Fibroblast of skin of left quadriceps (primary cell): ENCODE measurements around the gene TPCN2.

Experiments
- DNase-seq, 2 experiments: peaks; one replicate each; pipeline ENCODE4 v3.0.0-alpha.2; 2013; ENCODE audit warnings: low read depth in 2 of 2

The TPCN2 gene

GRCh38 chr11:69057236-69057635, 8.5 kb downstream of the TPCN2 start:
- DNase-seq = no peak

- no peak for DNase-seq
Observed at GRCh38 chr11:69057801-69058200, 9.1 kb downstream of the TPCN2 start.

DNA sequence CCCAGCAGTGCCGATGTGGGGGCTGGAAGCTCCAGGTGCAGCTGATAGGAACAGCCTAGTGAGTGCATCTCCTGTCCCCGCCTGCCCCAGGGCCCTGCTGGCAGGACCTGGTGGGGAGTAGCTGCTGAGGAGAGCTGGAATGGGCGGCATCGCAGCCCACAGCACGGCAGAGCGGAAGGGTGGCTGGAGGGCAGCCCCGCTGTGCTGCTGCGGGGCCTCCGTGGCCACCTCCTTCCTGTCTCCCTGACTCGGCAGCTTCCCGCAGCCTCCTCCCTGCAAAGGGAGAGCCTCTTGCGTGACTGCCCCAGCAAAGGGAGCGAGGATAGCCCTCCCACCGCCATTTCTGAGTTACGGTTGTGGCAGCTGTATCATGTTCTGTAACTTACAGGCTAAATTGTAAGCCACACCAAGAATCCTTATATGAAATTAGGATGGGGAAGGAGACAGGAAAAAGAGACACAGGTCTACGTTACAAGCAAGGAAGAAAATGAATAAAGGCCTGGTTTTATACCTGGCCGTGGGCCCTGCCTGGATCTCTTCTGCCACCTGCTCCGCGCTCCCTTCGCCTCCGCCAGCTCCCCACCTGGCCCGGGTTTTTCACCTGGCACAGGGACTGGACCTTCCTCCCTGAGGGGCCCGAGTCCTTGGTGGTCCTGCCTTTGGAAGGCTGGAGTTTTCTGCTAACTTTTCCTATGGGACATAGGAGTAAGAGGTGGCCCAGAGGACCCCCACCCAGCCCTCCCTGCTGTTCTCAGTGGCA, 10.0 kb downstream of the TPCN2 start:
- no peak for DNase-seq

DNA sequence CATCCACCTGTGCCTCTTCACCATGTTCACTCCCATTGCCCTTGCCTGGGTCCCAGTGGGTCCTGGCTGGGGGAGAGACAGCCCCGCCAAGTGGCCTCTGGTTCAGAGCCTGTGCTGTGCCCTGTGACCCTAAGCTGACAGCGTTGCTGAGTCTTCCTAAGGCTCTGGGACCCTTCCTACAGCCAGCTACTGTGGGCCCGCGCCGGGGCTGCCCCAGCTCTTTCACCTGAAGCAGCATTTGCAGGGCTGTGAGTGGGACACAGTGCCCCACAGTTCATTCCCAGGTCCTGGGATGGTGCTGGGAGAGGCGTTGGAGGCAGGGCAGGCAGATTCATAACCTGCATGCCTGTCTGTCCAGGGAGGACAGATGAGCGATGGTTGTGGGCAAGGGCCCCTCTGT, 10.7 kb downstream of the TPCN2 start:
- no peak for DNase-seq

- no peak for DNase-seq
Observed at GRCh38 chr11:69059985-69060384, 11.3 kb downstream of the TPCN2 start.

DNA sequence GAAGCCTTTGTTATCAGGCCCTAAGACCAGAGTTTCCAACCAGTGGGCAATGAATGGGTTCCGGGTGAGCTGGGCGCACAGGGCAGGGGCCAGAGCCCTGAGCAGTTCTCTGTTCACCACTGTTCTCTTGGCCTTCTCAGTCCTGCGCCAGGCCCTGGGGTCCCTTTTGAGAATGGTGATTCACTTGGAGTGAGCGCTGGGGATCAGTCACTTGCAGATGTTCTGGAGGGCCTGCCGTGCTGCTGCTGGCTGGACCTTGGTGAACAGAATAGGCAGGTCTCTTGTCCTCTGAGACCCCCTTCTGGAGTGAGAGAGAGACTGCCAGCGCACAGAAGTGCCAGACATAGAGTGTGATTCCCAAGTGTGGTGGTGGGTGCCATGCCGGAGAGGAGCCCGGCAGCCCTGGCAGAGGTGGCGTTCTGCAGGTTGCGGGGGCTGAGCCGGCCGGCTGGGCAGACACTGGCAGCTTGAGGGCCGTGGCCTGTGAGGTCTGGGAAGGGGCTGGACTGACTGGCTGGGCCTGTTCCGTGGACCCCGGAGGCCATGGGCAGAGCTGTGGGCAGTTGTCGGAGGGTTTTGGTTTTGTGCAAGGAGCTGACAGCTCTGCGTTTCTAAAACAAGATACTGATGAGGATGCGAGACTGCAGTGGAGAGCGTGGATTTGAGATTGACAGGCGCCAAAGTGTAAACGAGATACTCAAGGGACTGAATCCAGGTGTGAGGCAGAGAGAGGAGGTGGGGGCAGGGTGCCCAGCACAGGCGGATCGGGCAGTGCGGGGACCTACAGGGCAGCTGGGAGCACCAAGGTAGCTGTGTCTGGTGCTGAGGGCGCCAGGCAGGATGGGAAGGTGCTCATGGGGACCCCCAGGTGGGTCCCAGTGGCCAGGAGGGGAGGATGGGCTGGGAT, 12.3 kb downstream of the TPCN2 start:
- DNase-seq = no peak

DNA sequence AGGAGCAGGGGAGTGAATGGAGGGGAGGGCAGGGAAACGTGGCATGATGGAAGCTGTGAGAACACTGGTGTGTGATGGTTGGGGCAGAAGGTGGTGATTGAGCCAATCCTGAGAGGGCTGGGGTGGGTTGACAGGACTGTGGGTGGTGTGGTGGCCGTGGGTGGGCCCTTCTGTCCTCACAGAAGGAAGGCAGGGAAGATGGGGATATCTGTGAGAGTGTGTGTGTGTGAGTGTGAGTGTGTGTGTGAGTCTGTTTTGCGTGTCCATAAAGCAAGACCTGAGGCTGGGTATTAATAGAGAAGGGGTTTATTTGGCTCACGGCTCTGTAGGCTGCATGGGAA, 13.0 kb downstream of the TPCN2 start:
- no peak for DNase-seq

- no peak for DNase-seq
Observed at GRCh38 chr11:69062169-69062855, 13.6 kb downstream of the TPCN2 start.

- DNase-seq = no peak
Observed at GRCh38 chr11:69062873-69063651, 14.3 kb downstream of the TPCN2 start.

DNA sequence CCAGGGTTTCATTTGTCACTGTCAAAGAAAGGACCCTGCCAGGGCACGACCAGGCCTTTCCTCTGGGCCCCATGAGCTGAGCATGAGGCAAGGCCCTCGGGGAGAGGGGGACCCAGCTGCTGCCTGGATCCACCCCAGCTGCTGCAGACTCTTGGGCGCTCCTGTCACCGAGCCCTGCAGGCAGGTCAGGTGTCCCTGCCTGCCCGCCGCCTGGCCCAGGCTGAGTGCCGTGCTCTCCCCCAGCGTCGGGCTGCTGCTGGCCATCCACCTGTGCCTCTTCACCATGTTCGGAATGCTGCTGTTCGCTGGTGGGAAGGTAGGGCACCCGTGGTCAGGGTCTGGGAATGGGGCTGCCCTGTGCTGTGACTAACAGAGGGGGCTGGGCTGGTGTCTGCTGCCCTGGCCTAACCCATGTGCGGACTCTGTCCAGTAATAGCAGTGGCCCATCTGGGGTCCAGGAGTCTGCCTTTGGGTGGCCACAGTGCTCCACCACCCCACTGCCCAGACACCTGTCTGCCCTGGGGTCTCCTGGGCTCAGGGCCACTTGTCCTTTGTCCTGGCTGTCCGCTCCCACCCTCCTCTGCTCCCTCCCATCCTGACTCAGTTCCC, 15.0 kb downstream of the TPCN2 start:
- no peak for DNase-seq

GRCh38 chr11:69064394-69064957, 15.7 kb downstream of the TPCN2 start:
- DNase-seq = no peak

DNA sequence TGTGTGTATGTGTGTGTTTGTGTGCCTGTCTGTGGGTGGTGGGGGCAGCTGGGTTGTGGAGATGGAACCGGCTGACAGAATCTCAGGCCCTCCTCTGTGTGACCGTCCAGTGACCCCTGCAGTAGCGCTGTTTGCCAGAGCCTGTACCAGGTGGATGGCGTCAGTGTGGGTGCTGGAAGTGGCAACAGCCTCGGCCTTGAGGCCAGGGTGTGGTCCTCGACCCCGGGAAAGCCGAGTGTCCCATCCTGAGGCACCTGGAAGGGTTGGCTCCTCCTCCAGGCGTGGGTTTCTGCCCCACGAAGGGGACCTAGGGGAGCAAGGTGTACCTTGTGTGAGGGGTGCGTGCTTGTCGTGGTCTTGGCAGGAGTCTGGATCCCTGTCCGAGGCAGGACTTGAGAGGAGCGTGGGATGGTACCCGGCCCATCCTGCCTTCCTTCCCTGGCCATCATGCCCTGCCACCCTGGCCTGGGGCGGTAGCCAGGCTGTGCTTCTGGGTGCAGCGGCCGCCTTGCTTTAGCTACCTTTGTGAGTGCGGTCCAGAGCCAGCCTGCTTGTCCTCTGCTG, 16.5 kb downstream of the TPCN2 start:
- DNase-seq = no peak

- no peak for DNase-seq
Observed at GRCh38 chr11:69066122-69067112, 17.7 kb downstream of the TPCN2 start.

DNA sequence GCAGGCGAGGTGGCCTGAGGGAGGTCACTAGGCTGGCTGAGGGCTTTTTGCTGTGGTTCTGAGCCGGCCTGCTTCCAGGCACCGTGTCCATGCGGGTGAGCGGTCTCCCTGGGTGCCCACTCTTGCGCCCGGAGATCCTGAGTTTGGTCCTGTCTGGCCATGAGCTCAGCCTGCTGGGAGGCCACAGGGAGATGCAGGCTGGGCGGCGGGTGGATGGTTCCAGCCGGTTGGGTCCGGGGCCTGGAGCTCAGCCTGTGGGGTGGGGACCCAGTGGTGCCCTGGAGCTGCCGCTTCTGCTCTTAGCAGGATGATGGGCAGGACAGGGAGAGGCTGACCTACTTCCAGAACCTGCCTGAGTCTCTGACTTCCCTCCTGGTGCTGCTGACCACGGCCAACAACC, 18.5 kb downstream of the TPCN2 start:
- no peak for DNase-seq

DNA sequence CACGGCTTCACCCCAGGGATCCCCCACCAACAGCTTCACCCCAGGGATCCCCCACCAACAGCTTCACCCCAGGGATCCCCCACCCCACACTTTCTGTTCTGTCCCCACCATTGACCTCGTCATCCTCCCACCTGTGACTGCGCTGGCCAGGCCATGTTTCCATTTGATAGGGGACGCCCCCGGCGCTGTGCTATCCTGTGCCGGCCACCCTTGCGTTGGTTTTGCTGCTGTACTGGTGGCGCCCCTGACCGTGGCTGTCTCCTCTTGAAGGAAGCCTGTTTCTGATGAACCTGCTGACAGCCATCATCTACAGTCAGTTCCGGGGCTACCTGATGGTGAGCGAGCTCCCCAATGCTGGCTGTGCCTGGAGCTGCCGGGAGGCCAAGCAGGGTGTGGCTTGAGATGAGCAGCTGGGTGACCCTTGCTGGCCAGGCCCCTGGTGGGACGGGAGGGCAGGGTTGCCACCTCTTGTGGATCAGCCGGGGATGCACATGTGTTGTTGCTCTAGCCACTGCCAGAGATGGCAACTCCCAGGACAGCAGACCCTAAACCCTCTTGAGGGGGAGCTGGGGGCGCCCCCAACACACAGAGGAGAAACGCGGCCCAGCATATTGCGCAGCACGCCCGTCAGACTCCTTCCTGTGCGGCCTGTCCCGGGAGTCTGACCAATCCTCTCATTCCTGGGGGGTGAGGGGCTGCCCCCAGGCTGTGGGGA, 22.5 kb downstream of the TPCN2 start:
- no peak for DNase-seq

- DNase-seq = no peak
Observed at GRCh38 chr11:69071956-69072355, 23.2 kb downstream of the TPCN2 start.

DNA sequence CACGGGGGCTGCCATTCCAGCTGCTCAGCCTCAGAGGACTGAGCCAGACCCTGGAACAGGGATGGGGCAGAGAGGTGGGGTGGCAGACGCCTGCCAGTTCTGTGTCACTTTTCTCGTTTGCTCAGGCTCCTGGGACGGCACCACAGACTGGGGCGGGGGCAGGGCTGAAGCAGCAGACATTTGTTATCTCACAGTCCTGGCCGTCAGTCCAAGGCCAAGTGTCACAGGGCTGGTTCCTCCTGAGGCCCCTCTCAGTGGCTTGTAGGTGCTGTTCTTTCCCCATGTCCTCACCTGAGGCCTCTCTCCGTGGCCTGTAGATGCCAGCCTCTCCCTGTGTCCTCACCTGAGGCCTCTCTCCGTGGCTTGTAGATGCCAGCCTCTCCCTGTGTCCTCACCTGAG, 24.7 kb downstream of the TPCN2 start:
- no peak for DNase-seq

GRCh38 chr11:69074375-69075140, 25.8 kb downstream of the TPCN2 start:
- DNase-seq = no peak
